Measurements from ENCODE around the gene TGFBR3L.
"Not testable (repeated sequence)": the region's sequence is repeated elsewhere in the genome, so short reads cannot be mapped to it uniquely, and the experiment has no call there.

The TGFBR3L gene

DNA sequence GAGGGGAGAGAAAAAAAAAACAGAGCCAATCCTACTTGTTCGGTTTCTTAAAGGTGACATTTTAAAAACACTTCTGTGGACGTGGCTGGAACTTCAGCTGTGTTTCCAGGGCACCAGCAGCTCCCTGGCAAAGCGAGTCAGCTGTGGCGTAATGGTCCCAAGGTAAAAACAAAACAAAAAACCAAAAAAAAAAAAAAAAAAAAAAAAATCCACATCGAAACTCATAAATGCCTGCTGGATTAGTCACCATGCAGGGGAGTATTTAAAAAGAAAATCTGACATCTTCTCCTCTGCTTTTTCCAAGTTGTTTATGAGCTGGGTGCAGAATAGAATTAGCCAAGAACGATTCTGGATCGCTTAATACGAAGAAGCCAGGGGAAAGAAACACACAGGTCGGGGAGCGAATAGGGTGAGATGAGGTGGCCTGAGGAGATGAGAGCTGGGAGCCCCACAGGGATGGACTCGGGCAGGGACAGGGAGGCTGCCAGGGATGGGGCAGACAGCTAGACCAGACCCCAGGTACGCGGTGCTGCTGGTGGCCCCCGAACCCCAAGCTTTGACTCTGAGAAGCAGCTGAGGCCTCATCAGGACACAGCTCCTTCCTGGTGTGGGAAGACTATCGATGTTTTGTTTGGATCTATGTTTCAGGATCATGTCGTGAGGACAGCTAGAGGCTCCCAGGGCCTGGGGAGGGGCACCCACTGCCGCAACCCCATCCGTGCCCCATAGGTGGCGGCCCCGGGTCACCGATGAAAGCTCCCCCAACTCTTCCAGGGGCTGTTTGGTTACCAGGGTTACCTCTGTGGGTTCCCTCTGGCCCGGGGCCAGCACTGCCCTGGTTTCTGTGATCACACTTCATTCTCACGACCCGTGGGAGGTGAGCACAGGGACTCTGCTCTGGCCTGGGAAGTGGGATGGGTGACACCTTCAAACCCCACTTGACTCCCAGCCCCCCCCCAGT lies 14.4 kb downstream of the TGFBR3L start:
- peak; percentile 65 to 69 for DNase-seq

- not testable (repeated sequence) for DNase-seq
Observed at GRCh38 chr19:7930030-7930429, 15.4 kb downstream of the TGFBR3L start.

DNA sequence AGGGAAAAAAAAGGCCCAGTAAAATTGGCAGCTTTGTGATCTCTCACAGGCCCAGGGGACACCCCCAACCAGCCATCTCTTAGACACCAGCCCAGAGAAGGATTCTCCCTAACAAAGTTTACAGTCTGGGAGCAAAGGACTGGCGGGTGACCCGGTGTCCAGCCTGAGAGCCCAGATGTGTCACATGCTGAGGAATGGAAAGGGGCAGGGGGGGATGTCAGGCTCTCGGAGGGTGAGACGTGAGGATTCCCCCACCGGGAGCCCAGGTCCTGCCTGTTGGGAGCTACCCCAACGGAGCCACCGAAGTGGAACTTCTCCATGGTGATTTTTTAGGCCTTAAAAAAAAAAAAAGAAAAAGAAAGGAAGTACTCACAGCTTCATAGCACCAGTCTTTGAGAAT lies 16.1 kb downstream of the TGFBR3L start:
- no peak for DNase-seq

DNA sequence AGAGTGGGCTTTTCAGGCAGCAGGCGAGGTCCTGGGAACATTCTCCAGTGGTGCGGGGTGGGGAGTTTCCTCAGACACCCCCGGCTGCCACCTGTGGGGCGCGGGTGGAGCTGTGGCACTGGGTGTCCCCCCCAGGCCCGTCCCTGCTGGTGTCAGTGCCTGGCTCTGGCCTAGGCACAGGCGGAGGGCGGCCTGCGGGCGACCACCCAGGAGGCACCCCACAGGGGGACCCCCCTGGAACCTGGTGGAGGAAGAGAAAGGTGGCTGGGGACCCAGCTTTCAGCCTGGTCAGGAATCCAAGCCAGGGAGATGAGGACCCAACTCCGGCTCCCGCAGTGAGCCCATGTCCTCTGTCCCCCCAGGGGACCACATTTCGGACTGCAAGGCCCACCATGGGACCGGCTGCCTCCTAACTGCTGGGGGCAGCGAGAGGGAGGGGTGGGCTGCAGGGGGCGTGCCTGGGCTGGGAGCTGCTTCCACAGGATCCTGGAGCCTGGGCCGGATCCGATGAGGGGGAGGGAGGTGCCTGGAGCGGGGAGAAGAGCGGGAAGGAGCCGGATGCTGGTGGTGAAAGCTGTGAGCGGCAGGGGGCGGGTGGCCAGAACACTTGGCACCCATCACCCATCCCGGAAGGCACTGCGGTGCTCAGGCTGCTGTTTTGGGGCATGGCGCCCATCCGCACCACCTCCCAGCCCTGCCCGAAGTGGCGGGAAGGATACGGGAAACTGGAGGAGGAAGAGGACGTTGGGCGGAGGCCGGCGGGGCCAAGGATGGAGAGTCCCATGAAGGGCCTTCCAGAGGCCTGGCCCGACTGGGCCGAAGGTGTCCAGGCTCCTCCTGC lies 16.8 kb downstream of the TGFBR3L start:
- DNase-seq: no peak

GRCh38 chr19:7932276-7932929 lies 17.8 kb downstream of the TGFBR3L start:
- DNase-seq: no peak

DNA sequence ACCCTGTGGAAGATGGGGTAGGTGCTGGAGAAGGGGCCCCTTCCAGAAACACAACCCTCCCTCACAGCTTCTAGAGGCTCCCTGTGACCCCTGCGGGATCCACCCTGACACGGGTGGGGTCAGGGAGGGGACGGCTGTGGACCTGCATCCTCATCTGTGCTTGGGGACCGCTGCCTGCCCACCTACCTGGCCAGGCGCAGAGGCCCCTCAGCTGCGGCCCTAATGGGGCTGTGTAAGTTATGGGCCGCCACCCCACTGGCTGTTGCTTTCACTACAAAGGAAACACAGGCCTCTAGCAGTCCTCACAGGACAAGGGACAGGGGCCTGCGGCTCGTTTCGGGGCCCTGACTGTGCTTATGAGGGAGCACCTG lies 18.3 kb downstream of the TGFBR3L start:
- no peak for DNase-seq

- DNase-seq: no peak
Observed at GRCh38 chr19:7933411-7933810, 18.8 kb downstream of the TGFBR3L start.

DNA sequence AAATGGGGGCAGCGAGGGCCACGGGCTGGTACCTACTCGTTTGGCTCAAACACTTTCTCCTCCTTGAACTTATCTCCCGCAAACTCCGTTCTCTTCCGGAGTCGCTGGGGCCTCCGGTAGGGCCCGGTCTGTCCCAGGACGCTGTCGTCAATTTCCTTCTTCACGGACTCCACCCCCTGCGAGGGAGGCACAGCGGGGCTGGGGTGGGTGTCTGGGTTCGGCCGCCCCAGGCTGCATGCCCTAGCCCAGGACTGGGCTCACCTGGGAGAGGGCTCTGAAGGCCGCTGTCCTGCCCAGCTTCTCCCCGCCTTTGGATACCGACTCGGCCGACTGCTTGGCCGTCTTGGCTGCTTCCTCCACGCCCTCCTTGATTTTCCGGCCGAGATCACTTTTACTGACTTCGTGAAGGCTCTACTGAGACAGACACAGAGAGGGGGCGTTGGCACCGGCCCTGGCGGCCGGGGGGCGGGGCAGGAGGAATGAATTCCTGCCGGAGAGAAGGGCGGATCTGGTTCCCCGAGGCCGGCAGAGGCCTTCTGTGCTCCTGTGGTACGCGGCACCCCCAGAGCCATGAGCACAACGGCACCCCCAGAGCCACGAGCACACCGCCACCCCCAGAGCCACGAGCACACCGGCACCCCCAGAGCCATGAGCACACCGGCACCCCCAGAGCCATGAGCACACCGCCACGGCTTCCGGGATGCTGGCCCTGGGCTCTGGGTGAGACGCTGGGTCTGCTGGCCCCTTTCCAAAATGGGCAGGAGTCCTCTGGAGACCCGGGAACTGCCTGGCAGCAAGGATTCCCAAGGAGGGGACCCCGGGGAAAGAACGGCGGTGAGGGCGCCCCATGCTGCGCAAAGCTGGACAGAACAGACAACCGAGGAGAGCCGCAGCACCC lies 19.4 kb downstream of the TGFBR3L start:
- no peak for DNase-seq

DNA sequence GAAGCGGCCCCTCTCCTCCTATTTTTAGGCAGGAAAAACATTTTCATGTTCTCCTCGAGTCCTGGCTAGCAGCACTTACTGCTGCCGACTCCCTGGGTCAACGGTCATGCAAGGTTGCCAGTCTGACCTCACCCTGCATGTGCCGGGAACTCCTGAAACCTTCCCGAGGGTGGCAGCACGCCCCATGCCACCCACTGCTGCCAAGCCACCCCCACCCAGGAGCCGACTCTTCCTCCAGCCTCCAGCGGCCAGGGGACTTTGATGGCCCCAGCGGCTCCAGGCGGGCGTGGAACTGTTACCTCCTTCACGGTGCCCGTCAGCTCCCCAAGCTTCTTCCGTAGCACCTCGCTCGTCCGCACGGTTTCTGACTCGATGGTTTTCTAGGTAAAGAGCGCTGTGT lies 20.1 kb downstream of the TGFBR3L start:
- DNase-seq: no peak

GRCh38 chr19:7940841-7941240 lies 26.2 kb downstream of the TGFBR3L start:
- no peak for DNase-seq

GRCh38 chr19:7941895-7942596 lies 27.4 kb downstream of the TGFBR3L start:
- DNase-seq: no peak

DNA sequence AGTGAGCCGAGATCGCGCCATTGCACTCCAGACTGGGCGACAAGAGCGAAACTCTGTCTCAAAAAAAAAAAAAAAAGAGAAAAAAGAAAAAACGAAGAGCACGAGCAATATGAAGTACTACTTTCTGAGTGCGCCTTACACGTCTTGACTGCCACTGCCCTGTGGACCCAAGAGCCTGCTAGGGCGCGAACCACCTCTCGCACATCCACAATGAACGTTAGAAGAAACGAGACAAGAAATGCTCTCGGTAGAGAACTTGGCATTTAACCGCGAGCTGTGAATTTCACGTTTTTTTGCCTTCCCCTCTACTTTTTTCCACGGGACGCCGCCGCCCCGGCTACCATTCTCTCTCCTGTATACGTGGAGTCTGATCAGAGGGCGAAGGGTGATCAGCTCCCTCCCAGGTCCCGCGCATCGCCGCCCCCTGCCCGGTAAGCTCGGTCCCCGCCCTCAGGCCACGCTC lies 28.4 kb downstream of the TGFBR3L start:
- DNase-seq: no peak

DNA sequence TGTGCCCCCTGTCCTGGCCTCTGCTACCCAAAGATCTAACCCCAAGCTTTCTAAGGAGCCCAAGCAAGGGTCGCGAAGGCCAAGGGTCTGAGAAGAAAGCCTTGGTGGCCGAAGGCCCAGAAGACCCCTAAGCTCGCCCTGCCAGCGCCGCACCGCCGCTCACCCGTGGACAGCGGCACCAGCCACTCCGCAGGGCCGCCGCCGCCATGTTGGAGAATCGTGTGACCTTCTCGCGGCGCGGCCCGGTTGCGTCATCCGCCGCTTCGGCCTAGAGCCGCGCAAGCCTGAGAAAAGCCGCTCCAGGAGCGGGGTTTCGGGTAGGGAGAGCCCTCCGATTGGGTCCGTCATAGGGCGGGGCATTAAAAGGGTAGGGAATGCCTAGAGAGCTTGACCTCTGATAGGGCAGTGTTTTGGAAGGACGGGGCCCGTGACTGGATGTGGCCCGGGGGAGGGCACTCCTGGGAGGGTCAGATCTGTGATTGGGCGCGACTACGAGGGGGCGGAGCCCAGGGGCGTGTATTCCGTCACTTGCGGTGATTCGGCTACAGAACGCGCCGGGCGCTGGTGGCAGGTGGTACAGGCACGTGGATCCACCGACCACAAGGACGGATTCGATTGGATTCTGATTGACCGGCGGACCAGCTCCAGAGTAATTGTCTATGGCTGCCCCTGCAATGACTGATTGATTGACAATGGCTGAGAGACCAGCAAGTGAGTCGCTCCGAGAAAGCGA lies 29.0 kb downstream of the TGFBR3L start, which contains the start of gene TIMM44:
Gene TIMM44, minus strand, starts transcription at position 223 of the 733 bp plus-strand sequence. Its CDS starts 15 bp downstream, at position 208.
- peak; percentile 98 to 99 for DNase-seq

DNA sequence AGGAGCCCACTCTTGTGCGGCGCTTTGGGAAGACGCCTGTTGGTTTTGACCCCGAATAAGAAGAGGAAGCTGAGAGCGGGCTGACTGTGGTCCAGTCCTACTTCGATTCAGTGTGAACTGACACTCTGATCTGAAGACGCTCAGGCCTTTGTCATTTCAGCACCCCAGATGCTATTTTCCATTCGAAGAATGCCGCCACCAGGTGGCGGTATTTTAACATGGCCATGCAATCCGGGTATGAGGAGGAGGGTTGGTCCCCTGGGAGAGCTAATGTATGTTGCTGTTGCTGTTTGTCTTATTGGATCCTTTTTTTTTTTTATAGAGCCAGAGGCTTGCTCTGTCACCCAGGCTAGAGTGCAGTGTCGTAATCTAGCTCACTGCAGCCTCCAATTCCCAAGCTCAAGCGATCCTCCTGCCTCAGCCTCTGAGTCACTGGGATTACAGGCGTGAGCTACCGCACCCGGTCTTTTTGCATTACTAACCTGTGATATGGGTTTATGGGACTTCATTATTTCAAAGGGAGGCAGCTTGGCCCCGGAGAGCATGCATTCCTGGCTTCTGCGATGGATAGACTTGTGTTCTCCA lies 29.6 kb downstream of the TGFBR3L start:
- DNase-seq: peak; percentile 90 to 93

DNA sequence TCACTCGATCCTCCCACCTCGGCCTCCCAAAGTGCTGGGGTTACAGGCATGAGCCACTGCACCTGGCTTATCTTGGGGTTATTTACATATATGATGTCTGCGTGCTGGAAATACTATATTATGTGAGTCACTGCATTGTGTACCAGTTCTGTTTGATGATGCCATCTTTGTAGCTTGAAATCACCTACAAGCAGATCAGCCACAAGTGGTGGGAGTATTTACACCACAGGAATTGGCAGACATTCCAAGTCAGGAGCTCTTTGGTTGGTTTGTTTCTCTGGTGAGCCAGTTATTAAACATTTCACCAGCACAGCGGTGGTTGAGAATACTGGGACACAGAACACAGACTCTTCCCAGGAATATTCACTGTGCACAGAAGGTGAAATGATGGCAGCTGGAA lies 33.3 kb downstream of the TGFBR3L start:
- no peak for DNase-seq

- no peak for DNase-seq
Observed at GRCh38 chr19:7953060-7953459, 38.4 kb downstream of the TGFBR3L start.

- DNase-seq: no peak
Observed at GRCh38 chr19:7953576-7953975, 38.9 kb downstream of the TGFBR3L start.

DNA sequence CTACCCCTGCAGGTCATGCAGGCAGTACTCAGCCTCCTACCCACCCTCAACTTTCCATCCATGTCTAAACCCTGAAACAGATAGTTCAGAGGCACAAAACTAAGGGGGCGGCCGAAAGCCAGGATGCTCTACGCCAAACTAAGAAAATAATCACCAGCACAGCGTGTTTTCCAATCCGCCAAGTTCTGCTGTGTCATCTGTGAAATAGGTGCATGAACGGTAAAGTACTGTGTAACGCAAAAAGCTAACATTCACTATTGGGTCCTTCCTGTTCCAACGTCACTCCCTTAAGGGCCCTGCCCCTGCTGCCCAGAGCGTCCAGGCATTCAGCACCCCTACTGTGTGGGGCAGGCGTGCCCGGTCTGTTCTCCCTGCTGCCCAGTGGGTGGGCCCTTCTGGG lies 41.1 kb downstream of the TGFBR3L start:
- DNase-seq: no peak

GRCh38 chr19:7959211-7959610 lies 44.6 kb downstream of the TGFBR3L start:
- DNase-seq: no peak

- not testable (repeated sequence) for DNase-seq
Observed at GRCh38 chr19:7961082-7961481, 46.5 kb downstream of the TGFBR3L start.

Measured in activated CD4-positive, alpha-beta T cell treated with anti-CD3 and anti-CD28 coated beads, Interleukin-2, amount 50 U/mL, for 48 hours (primary cell).